ENCODE data around the gene STXBP5. TPM values are rescaled to one million over a fixed set of nuclear protein-coding genes. Genes with fewer than 3 reads are reported as not detected.

The STXBP5 gene
- polyA plus RNA-seq, 1 experiment, result 21.0 TPM

GRCh38 chr6:147347882-147348575 is 143.8 kb downstream of the STXBP5 start:
- DNase-seq (ENCODE audit: low read depth), result no peak
- Histone ChIP-seq H3K36me3 (ENCODE audit: control insufficient read depth, insufficient read depth, low read length) (0 out of 2 replicates have a peak, but pooled peaks cover 1% of the 10 kb centered on the region), H3K4me3 (ENCODE audit: low read depth, low read length) (no peak overlapping the region), H3K27me3 (ENCODE audit: control insufficient read depth, insufficient read depth, low read length) (no peaks in the 10 kb centered on the region)
- POLR2A ChIA-PET, result no interaction called here
- CTCF ChIA-PET, result no interaction called here
- no peak for TF ChIP-seq CTCF (IDR thresholded peaks at IDR 0.05; ENCODE audit: insufficient read depth, low read depth, low read length)

GRCh38 chr6:147361311-147361981 is 157.2 kb downstream of the STXBP5 start:
- ChIA-PET POLR2A (no interaction called here), CTCF (interaction anchor here (0.6 to 1.4 kb wide), 2 partner anchors 20 to 21 kb away, joined by 3 read pairs; no protein-coding TSS in a partner anchor)
- no peaks in the 10 kb centered on the region for H3K27me3 ChIP-seq (ENCODE audit: control insufficient read depth, insufficient read depth, low read length)
- TF ChIP-seq CTCF (IDR thresholded peaks at IDR 0.05; ENCODE audit: insufficient read depth, low read depth, low read length), result no peak
- peaks cover 7% of the 10 kb centered on the region for H3K36me3 ChIP-seq (ENCODE audit: control insufficient read depth, insufficient read depth, low read length)
- peak; percentile 0 for DNase-seq (ENCODE audit: low read depth)
- H3K4me3 ChIP-seq (ENCODE audit: low read depth, low read length), result no peak overlapping the region

GRCh38 chr6:147366290-147366689 is 162.1 kb downstream of the STXBP5 start:
- ChIA-PET POLR2A (no interaction called here), CTCF (interaction anchor here (1.1 kb wide), 1 partner anchor 11 kb away, joined by 3 read pairs; no protein-coding TSS in a partner anchor)
- Histone ChIP-seq H3K27me3 (ENCODE audit: control insufficient read depth, insufficient read depth, low read length) (no peaks in the 10 kb centered on the region), H3K4me3 (ENCODE audit: low read depth, low read length) (no peak overlapping the region), H3K36me3 (ENCODE audit: control insufficient read depth, insufficient read depth, low read length) (peaks cover 3% of the 10 kb centered on the region)
- DNase-seq (ENCODE audit: low read depth), result no peak
- no peak for TF ChIP-seq CTCF (IDR thresholded peaks at IDR 0.05; ENCODE audit: insufficient read depth, low read depth, low read length)

GRCh38 chr6:147371325-147371724 is 167.1 kb downstream of the STXBP5 start:
- POLR2A ChIA-PET, result no interaction called here
- peaks cover 1% of the 10 kb centered on the region; the same call in 1 of the 2 replicates for H3K36me3 ChIP-seq (ENCODE audit: control insufficient read depth, insufficient read depth, low read length)
- CTCF ChIA-PET, result interaction anchor here (2.5 kb wide), 1 partner anchor 12 kb away, joined by 8 read pairs; no protein-coding TSS in a partner anchor
- no peak for TF ChIP-seq CTCF (IDR thresholded peaks at IDR 0.05; ENCODE audit: insufficient read depth, low read depth, low read length)
- no peaks in the 10 kb centered on the region for H3K27me3 ChIP-seq (ENCODE audit: control insufficient read depth, insufficient read depth, low read length)
- H3K4me3 ChIP-seq (ENCODE audit: low read depth, low read length), result no peak overlapping the region
- DNase-seq (ENCODE audit: low read depth), result no peak

- no peaks in the 10 kb centered on the region for H3K27me3 ChIP-seq (ENCODE audit: control insufficient read depth, insufficient read depth, low read length)
- H3K4me3 ChIP-seq (ENCODE audit: low read depth, low read length), result no peak overlapping the region
- no peak for DNase-seq (ENCODE audit: low read depth)
- TF ChIP-seq CTCF (IDR thresholded peaks at IDR 0.05; ENCODE audit: insufficient read depth, low read depth, low read length), result no peak
- ChIA-PET CTCF (no interaction called here), POLR2A (no interaction called here)
- H3K36me3 ChIP-seq (ENCODE audit: control insufficient read depth, insufficient read depth, low read length), result peaks cover 3% of the 10 kb centered on the region
Measured at GRCh38 chr6:147372806-147373205, 168.6 kb downstream of the STXBP5 start.
